Neural progenitor cell (in vitro differentiated cells): ENCODE measurements around the gene CBFB. TPM values are rescaled to one million over a fixed set of nuclear protein-coding genes. Genes with fewer than 3 reads are reported as not detected.

Source experiments
- DNase-seq: peaks from one replicate; pipeline ENCODE4 v3.0.0-alpha.2; 2016; ENCODE audit warnings: low spot score
- H2AFZ ChIP-seq: fragments of 200-600 bp; sonication (generic); replicated peaks from 2 replicates; pipeline ENCODE4 v1.6.1; 2016; ENCODE audit warnings: antibody characterized with exemption
- H3F3A ChIP-seq: fragments of 200-600 bp; sonication (generic); 2 replicates; pipeline ENCODE4 v1.6.1; 2016; ENCODE audit warnings: antibody characterized with exemption, low read depth
- H3K27ac ChIP-seq: fragments of 200-600 bp; sonication (generic); 2 replicates; pipeline ENCODE4 v1.5.1; 2016; ENCODE audit warnings: mild to moderate bottlenecking
- H3K27me3 ChIP-seq: fragments of 200-600 bp; sonication (generic); 2 replicates; pipeline ENCODE4 v1.6.1; 2016; ENCODE audit warnings: mild to moderate bottlenecking, moderate library complexity
- H3K36me3 ChIP-seq: fragments of 200-600 bp; sonication (generic); 2 replicates; pipeline ENCODE4 v1.5.1; 2016
- H3K4me1 ChIP-seq: fragments of 200-600 bp; sonication (generic); 2 replicates; pipeline ENCODE4 v1.6.1; 2016; ENCODE audit warnings: mixed run types
- H3K4me2 ChIP-seq: fragments of 200-600 bp; sonication (generic); 2 replicates; pipeline ENCODE4 v1.6.1; 2016
- H3K4me3 ChIP-seq: fragments of 200-600 bp; sonication (generic); 2 replicates; pipeline ENCODE4 v1.5.1; 2016
- H3K79me2 ChIP-seq: fragments of 200-600 bp; sonication (generic); 2 replicates; pipeline ENCODE4 v1.6.1; 2016; ENCODE audit warnings: low read depth
- H3K9ac ChIP-seq: fragments of 200-600 bp; sonication (generic); 2 replicates; pipeline ENCODE4 v1.6.1; 2016
- H3K9me3 ChIP-seq: fragments of 200-600 bp; sonication (generic); 2 replicates; pipeline ENCODE4 v1.5.1; 2016; ENCODE audit warnings: low read depth
- H4K20me1 ChIP-seq: fragments of 200-600 bp; sonication (generic); 2 replicates; pipeline ENCODE4 v1.6.1; 2016; ENCODE audit warnings: low read depth
- H3K27ac Mint-ChIP-seq: 3 replicates; pipeline ENCODE4 v1.8.0; 2021; ENCODE audit warnings: mixed read lengths
- H3K27me3 Mint-ChIP-seq: 2 replicates; pipeline ENCODE4 v1.8.0; 2022; ENCODE audit warnings: low read depth, mild to moderate bottlenecking, inconsistent platforms, moderate library complexity, mixed read lengths; ENCODE audit not compliant: insufficient read depth
- H3K36me3 Mint-ChIP-seq: 3 replicates; pipeline ENCODE4 v1.8.0; 2021; ENCODE audit warnings: mixed read lengths
- H3K4me1 Mint-ChIP-seq: 3 replicates; pipeline ENCODE4 v1.8.0; 2021; ENCODE audit warnings: mixed read lengths
- H3K4me3 Mint-ChIP-seq: 3 replicates; pipeline ENCODE4 v1.8.0; 2021; ENCODE audit warnings: mild to moderate bottlenecking, moderate library complexity, mixed read lengths
- H3K9me3 Mint-ChIP-seq: 3 replicates; pipeline ENCODE4 v1.8.0; 2020; ENCODE audit warnings: mixed read lengths
- EZH2 ChIP-seq: fragments of 200-600 bp; sonication (generic); IDR thresholded peaks from 2 replicates; pipeline ENCODE4 v1.6.1; 2017; ENCODE audit warnings: antibody characterized with exemption, mild to moderate bottlenecking, moderate library complexity
- EZH2phosphoT487 ChIP-seq: fragments of 200-600 bp; sonication (generic); IDR thresholded peaks from 2 replicates; pipeline ENCODE4 v1.6.1; 2017; ENCODE audit warnings: antibody characterized with exemption
- total RNA-seq: library from RNA; depleted of rRNA; stranded (reverse); fragments of >200 nt; gene quantifications from 2 replicates; pipeline ENCODE4 v1.2.3, GENCODE V29; 2015; ENCODE audit warnings: low replicate concordance
- TF ChIP-seq, protein P1 (sequence below): fragments of 200-600 bp; sonication (generic); IDR thresholded peaks from 2 replicates; pipeline ENCODE4 v1.5.1; 2017; ENCODE audit warnings: antibody characterized with exemption, mild to moderate bottlenecking

Gene CBFB
- total RNA-seq, 1 donor from 2014 or later = 95.5 TPM

DNA sequence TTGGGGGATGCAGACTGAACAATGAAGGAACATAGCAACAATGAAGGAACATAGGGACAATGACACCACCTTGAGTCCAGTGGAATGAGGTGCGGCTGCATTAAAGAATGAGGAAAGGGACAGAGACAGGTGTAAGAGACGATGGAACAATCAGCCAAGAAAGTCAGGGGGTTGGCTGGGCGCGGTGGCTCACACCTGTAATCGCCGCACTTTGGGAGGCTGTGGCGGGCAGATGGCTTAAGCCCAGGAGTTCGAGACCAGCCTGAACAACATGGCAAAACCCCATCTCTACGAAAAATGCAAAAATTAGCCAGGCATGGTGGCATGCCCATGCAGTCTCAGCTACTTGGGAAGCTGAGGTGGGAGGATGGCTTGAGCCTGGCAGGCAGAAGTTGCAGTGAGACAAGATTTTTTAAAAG, 13.6 kb upstream of the CBFB start:
- no peaks in the 10 kb centered on the region for H3K79me2 ChIP-seq
- no peak overlapping the region for H2AFZ ChIP-seq
- no peaks in the 10 kb centered on the region for H3K9me3 ChIP-seq
- Mint-ChIP-seq H3K4me1 (peaks cover 4% of the 10 kb centered on the region), H3K27ac (no peak overlapping the region), H3K27me3 (peaks cover 32% of the 10 kb centered on the region), H3K9me3 (no peaks in the 10 kb centered on the region), H3K4me3 (peak overlapping the region; percentile 24), H3K36me3 (no peaks in the 10 kb centered on the region)
- H3K27me3 ChIP-seq = peaks cover 58% of the 10 kb centered on the region
- no peak for DNase-seq
- TF ChIP-seq, protein P1, sequence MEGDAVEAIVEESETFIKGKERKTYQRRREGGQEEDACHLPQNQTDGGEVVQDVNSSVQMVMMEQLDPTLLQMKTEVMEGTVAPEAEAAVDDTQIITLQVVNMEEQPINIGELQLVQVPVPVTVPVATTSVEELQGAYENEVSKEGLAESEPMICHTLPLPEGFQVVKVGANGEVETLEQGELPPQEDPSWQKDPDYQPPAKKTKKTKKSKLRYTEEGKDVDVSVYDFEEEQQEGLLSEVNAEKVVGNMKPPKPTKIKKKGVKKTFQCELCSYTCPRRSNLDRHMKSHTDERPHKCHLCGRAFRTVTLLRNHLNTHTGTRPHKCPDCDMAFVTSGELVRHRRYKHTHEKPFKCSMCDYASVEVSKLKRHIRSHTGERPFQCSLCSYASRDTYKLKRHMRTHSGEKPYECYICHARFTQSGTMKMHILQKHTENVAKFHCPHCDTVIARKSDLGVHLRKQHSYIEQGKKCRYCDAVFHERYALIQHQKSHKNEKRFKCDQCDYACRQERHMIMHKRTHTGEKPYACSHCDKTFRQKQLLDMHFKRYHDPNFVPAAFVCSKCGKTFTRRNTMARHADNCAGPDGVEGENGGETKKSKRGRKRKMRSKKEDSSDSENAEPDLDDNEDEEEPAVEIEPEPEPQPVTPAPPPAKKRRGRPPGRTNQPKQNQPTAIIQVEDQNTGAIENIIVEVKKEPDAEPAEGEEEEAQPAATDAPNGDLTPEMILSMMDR = peak; percentile 3
- TF ChIP-seq EZH2 = no peak
- no peaks in the 10 kb centered on the region for H4K20me1 ChIP-seq
- no peak overlapping the region for H3K27ac ChIP-seq
- H3F3A ChIP-seq = peaks cover 12% of the 10 kb centered on the region
- no peak overlapping the region for H3K4me2 ChIP-seq
- peaks cover 5% of the 10 kb centered on the region for H3K4me1 ChIP-seq
- no peak overlapping the region for H3K9ac ChIP-seq
- no peak overlapping the region for H3K4me3 ChIP-seq
- no peaks in the 10 kb centered on the region for H3K36me3 ChIP-seq

DNA sequence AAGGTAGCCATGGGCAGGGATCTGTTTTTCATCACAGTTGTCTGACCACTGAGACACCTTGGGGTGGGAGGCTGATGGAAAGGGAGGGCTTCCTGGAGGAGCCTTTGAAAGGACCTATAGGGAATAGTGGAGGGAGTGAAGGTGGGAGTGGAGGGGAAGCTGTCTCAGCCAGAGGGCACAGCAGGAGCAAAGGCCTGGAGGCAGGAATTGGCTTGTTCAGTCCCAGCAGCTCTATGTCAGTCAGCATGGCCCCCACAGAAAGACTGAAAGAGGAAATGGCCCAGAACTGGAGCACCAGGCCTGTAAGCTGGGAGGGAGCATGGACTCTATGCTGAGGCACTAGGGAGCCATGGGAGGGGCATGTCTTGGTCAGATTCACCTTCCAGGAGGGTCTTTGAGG, 12.8 kb upstream of the CBFB start:
- Histone ChIP-seq H4K20me1 (no peaks in the 10 kb centered on the region), H3K4me1 (peaks cover 5% of the 10 kb centered on the region), H3K36me3 (no peaks in the 10 kb centered on the region), H2AFZ (no peak overlapping the region), H3K27me3 (peaks cover 58% of the 10 kb centered on the region), H3K27ac (no peak overlapping the region), H3K79me2 (no peaks in the 10 kb centered on the region), H3F3A (peaks cover 12% of the 10 kb centered on the region), H3K4me2 (no peak overlapping the region), H3K9me3 (no peaks in the 10 kb centered on the region), H3K9ac (no peak overlapping the region), H3K4me3 (no peak overlapping the region)
- TF ChIP-seq EZH2 (no peak), EZH2phosphoT487 (no peak)
- TF ChIP-seq, protein P1 = no peak
- Mint-ChIP-seq H3K27me3 (peaks cover 28% of the 10 kb centered on the region), H3K4me1 (peaks cover 4% of the 10 kb centered on the region), H3K4me3 (peak overlapping the region; percentile 52), H3K36me3 (no peaks in the 10 kb centered on the region), H3K9me3 (no peaks in the 10 kb centered on the region), H3K27ac (peak overlapping the region; percentile 61)
- DNase-seq = no peak

DNA sequence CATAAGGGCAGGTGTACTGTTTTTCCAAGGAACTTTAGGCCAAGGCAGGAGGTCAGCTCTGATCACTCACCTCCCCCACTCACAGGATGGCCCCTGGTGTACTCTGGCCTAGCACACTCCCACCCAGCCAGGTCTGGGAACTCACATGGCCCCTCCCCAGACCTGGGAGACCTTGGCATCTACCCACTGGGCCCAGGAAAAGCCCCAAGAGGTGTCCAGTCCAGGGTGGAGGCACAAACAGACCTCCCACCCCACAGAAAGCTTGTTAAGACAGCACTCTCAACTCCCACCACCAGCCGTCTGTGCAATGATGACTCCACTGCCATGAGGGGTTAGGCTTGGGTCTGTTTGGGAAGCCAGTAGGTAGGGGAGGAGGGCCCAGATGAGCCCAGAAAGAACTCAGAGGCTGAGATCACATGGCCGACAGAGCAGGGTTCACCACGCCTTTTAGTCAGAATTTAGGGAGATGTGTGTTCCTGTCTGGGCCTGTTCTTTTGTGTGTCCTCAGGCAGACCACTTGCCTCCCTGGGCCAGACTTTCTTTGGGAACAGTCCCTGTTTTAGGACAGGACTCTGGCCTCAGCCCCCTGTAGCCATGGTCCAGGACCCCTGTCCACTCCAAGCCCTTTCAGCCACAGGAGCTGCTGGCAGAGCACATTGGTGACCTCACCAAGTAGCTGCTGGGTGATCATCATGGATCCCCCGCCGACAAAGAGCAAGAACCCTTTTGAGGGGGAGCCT, 12.1 kb upstream of the CBFB start:
- Histone ChIP-seq H3K4me1 (peaks cover 5% of the 10 kb centered on the region), H3K9me3 (no peaks in the 10 kb centered on the region), H3K27me3 (peaks cover 51% of the 10 kb centered on the region), H3K36me3 (no peaks in the 10 kb centered on the region), H3K9ac (no peak overlapping the region), H4K20me1 (no peaks in the 10 kb centered on the region), H3K4me2 (no peak overlapping the region), H3K79me2 (no peaks in the 10 kb centered on the region), H2AFZ (no peak overlapping the region), H3F3A (peaks cover 12% of the 10 kb centered on the region), H3K27ac (no peak overlapping the region), H3K4me3 (no peak overlapping the region)
- Mint-ChIP-seq H3K4me1 (peaks cover 4% of the 10 kb centered on the region), H3K4me3 (no peak overlapping the region), H3K9me3 (no peaks in the 10 kb centered on the region), H3K27me3 (peaks cover 26% of the 10 kb centered on the region), H3K36me3 (no peaks in the 10 kb centered on the region), H3K27ac (no peak overlapping the region)
- DNase-seq = no peak
- TF ChIP-seq, protein P1 = no peak
- TF ChIP-seq EZH2 (no peak), EZH2phosphoT487 (no peak)
